Common myeloid progenitor, CD34-positive (primary cell): Measurements from ENCODE around the gene MYO16.

ENCODE experiments used
- CTCF ChIA-PET: fragments of 350-600 bp; sonication (Branson Sonifier 250); formaldehyde crosslinking; loops from one replicate; lab custom pipeline; 2021; ENCODE audit warnings: antibody characterized with exemption; lab: Charles Lee
- POLR2A ChIA-PET: fragments of 350-600 bp; sonication (Branson Sonifier 250); formaldehyde crosslinking; loops from one replicate; lab custom pipeline; 2021; ENCODE audit warnings: antibody characterized with exemption; lab: Charles Lee
- DNase-seq, 3 donors: peaks; one replicate each; pipeline versions ENCODE4 v3.0.0 to v3.0.0-alpha.2; 2013
- H3K27ac ChIP-seq, 2 experiments: 1 replicate in 1 of 2; 2 replicates in 1 of 2; pipeline ENCODE4 v1.7.0; 2013; ENCODE audit warnings: inconsistent platforms in 2 of 2, low read length in 2 of 2, mild to moderate bottlenecking in 2 of 2, low read depth in 1 of 2, moderate library complexity in 1 of 2; ENCODE audit not compliant: severe bottlenecking in 2 of 2, insufficient read depth in 1 of 2, poor library complexity in 1 of 2
- H3K27me3 ChIP-seq, 5 experiments: replicated peaks in 2 of 5; 1 replicate in 3 of 5; 2 replicates in 2 of 5; pipeline versions ENCODE4 v1.6.1 to v1.7.0; 2013; ENCODE audit warnings: low read length in 4 of 5, mild to moderate bottlenecking in 2 of 5, moderate library complexity in 2 of 5, inconsistent platforms in 1 of 5; ENCODE audit not compliant: insufficient read depth in 5 of 5, control insufficient read depth in 4 of 5
- H3K36me3 ChIP-seq, 4 experiments: 1 replicate in 2 of 4; 2 replicates in 2 of 4; pipeline versions ENCODE4 v1.6.1 to v1.7.0; 2013; ENCODE audit warnings: low read length in 3 of 4, control low read depth in 1 of 4, mild to moderate bottlenecking in 1 of 4; ENCODE audit not compliant: control insufficient read depth in 4 of 4, insufficient read depth in 4 of 4
- H3K4me1 ChIP-seq, 4 experiments: 1 replicate in 3 of 4; 2 replicates in 1 of 4; pipeline versions ENCODE4 v1.6.1 to v1.7.1; 2013; ENCODE audit warnings: low read length in 3 of 4, mild to moderate bottlenecking in 3 of 4, control low read depth in 1 of 4, inconsistent platforms in 1 of 4, moderate library complexity in 1 of 4; ENCODE audit not compliant: control insufficient read depth in 4 of 4, insufficient read depth in 4 of 4; ENCODE audit errors: control extremely low read depth in 1 of 4
- H3K4me3 ChIP-seq, 7 experiments: 1 replicate in 4 of 7; 2 replicates in 3 of 7; pipeline versions ENCODE4 v1.5.1 to v1.7.0; 2013; ENCODE audit warnings: mild to moderate bottlenecking in 7 of 7, low read length in 6 of 7, moderate library complexity in 6 of 7, inconsistent platforms in 2 of 7, low read depth in 2 of 7, control low read depth in 1 of 7; ENCODE audit not compliant: insufficient read depth in 4 of 7, control insufficient read depth in 1 of 7; ENCODE audit errors: extremely low read depth in 1 of 7
- H3K9me3 ChIP-seq, 5 experiments: 1 replicate in 4 of 5; 2 replicates in 1 of 5; pipeline versions ENCODE4 v1.6.1 to v1.7.1; 2013; ENCODE audit warnings: low read length in 4 of 5, mild to moderate bottlenecking in 2 of 5, inconsistent platforms in 1 of 5, low read depth in 1 of 5, moderate library complexity in 1 of 5; ENCODE audit not compliant: control insufficient read depth in 4 of 5, insufficient read depth in 2 of 5; ENCODE audit errors: control extremely low read depth in 1 of 5
- WGBS: methylation state at CpG from one replicate; pipeline ENCODE4 v1.1.5; 2013; ENCODE audit not compliant: insufficient coverage; 5-methylcytosine and 5-hydroxymethylcytosine counted together

Gene MYO16

DNA sequence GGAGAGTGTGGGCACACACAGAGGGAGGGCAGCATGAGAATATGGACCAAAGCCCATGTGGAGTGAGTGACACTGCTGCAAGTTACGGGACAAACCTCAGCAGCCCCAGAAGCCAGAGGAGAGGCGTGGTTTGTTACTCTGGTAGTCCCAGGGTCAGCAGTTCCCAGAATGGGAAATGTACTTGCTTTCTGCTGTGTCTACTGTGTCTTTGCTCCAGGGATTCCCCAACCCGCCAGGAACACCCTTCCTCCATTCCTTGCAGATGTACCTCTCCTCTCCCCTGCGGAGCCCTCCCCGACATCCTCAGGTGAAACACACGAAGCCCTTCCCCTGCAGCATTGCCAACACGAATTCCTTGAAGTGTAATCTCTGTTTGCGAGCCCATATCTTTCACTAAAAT is 47.2 kb downstream of the MYO16 start:
- POLR2A ChIA-PET: no interaction called here
- Histone ChIP-seq H3K4me3 (no peak overlapping the region), H3K27ac (no peak overlapping the region), H3K9me3 (no peaks in the 10 kb centered on the region), H3K4me1 (no peaks in the 10 kb centered on the region), H3K27me3 (no peaks in the 10 kb centered on the region), H3K36me3 (no peaks in the 10 kb centered on the region)
- WGBS: 86% methylated on average over 5 of the region's 8 CpGs
- DNase-seq: no peak
- CTCF ChIA-PET: no interaction called here

DNA sequence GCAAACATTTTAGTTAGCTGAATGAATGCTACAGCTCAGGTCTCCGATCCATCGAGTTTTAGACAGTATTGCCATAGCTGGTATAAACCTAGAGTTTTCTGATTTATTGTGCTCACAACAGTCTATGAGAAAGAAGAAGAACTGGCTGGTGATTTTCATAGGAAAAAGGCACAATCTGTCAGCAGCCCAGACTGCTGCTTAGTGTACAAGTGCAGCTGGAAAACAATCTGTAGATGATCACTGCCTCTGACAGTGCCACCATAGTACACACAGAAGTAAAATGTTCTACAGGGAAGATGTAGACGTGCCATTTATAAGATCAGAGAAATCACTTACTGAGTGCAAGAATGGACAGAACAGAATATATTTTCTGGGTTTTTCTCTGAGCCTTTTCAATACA is 48.4 kb downstream of the MYO16 start:
- Histone ChIP-seq H3K36me3 (no peaks in the 10 kb centered on the region), H3K27me3 (no peaks in the 10 kb centered on the region), H3K4me3 (no peak overlapping the region), H3K9me3 (no peaks in the 10 kb centered on the region), H3K27ac (no peak overlapping the region), H3K4me1 (no peaks in the 10 kb centered on the region)
- POLR2A ChIA-PET: no interaction called here
- CTCF ChIA-PET: no interaction called here
- DNase-seq: no peak
- 100% methylated on average over 2 of the region's 3 CpGs for WGBS

DNA sequence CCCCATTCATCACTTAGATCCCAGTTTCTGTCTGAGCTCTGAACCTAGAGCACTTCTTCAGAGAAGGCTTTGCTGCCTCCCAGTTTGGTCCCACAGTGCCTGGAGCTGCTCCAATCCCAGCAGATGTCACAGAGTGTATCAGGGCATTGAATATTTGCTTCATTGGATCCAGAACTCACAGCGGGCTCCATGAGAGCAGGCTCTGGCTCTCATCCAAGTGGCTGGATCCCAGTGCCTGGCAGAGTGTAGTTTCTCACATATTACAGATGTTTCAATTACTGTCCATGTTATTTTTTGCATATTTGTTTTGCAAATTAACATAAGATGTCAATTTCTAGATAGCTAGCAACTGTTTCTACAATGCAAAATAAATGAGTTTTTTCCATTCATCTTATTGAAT is 50.6 kb downstream of the MYO16 start:
- Histone ChIP-seq H3K4me1 (no peaks in the 10 kb centered on the region), H3K27me3 (no peaks in the 10 kb centered on the region), H3K9me3 (no peaks in the 10 kb centered on the region), H3K27ac (no peak overlapping the region), H3K4me3 (no peak overlapping the region), H3K36me3 (no peaks in the 10 kb centered on the region)
- DNase-seq: no peak
- WGBS: no CpG with 5 or more reads among the region's 1 CpG
- CTCF ChIA-PET: no interaction called here
- POLR2A ChIA-PET: no interaction called here

DNA sequence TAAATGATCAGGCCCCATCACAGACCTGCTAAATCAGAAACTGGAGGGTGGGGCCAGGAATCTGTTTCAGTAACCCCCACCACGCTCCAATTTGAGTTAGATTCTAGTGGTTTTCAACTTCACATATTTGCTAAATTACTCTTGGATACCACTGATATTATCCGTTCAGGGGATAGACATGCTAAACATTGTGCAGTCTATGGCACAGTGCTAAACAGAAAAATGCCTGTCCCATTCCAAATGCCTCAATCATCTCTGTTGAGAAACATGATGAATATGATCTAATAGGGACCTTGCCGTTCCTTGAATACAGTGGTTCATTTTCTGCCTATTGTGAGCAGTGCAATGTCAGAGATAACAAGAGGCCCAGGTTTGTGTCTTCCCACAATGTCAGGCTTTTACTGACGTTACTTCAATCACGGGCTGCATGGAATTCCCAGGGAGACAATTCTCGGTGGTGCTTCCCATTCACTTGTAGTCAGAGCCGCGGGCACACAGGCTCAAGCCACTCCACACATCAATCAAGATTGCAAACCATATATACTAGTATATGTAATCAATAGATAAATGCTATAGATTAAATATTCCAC is 52.7 kb downstream of the MYO16 start:
- no peaks in the 10 kb centered on the region for H3K4me1 ChIP-seq
- H3K4me3 ChIP-seq: no peak overlapping the region
- no peaks in the 10 kb centered on the region for H3K27me3 ChIP-seq
- DNase-seq: no peak
- no peaks in the 10 kb centered on the region for H3K36me3 ChIP-seq
- no peaks in the 10 kb centered on the region for H3K9me3 ChIP-seq
- WGBS: 90% methylated on average over 5 of the region's 8 CpGs
- CTCF ChIA-PET: no interaction called here
- H3K27ac ChIP-seq: no peak overlapping the region
- POLR2A ChIA-PET: no interaction called here

DNA sequence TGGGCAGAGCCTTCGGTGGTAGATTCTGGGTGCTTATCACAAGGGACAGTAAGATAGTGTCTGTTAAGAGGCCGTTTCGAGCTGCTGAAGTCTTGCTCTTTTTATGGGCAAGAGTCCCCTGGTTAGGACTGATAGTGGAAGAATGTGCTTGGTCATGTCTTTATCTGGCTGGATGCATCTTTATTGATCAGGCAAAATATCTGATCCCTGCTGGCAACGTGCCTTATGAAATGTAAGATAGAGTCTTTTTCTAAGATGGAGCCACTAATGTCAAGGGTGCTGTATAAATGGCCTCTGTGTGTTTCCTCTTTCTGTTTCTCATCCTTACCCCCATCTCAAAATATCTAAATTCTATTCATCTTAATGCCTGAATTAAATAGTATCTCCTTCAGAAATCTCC is 53.3 kb downstream of the MYO16 start:
- no peak for DNase-seq
- Histone ChIP-seq H3K9me3 (no peaks in the 10 kb centered on the region), H3K4me1 (no peaks in the 10 kb centered on the region), H3K4me3 (no peak overlapping the region), H3K36me3 (no peaks in the 10 kb centered on the region), H3K27me3 (no peaks in the 10 kb centered on the region), H3K27ac (no peak overlapping the region)
- CTCF ChIA-PET: interaction anchor here (0.6 kb wide), 1 partner anchor 314 kb away, joined by 3 read pairs; no protein-coding TSS in a partner anchor
- POLR2A ChIA-PET: interaction anchor here (0.6 kb wide), 1 partner anchor 1360 kb away, joined by 5 read pairs; no protein-coding TSS in a partner anchor
- 93% methylated on average over 3 of the region's 4 CpGs for WGBS

DNA sequence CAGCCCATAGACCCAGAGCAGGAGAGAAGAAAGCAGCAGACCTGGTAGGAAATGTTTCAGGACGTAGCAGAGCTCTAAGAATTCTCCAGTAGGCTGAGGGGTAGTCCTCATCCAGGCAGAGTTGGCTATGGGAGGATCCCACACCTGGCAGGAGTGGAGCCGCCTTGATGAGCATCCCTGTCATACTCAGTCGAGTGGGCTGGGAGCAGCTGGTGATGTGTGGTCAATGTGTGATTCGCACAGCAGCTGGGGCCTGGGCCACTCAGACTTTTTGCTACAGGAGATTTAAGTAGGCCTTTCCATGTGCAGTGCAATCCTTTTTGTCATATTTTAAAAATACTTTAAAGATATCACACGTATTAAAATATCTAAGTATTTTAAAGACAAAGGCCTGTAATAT is 56.6 kb downstream of the MYO16 start:
- H3K9me3 ChIP-seq: no peaks in the 10 kb centered on the region

DNA sequence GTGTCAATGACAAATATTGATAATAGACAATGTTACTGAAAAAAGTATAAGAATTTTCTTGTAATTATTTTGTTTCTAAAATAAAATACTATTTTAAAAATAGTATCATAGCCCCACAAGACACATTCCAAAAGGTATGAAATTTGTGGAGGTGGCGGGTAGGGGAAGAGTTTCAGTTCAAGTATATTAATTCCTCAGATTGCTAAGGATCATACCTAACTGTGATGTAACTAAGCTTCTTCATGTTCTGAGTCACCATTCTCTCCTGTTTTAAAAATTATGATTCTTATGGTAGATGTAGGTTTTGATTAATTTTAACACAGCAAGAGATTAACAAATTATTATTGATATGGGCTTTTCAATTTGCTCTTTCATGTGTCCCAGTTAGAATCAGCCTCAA is 61.3 kb downstream of the MYO16 start:
- Histone ChIP-seq H3K36me3 (no peaks in the 10 kb centered on the region), H3K27ac (no peak overlapping the region), H3K27me3 (no peaks in the 10 kb centered on the region), H3K4me1 (no peaks in the 10 kb centered on the region), H3K9me3 (no peaks in the 10 kb centered on the region), H3K4me3 (no peak overlapping the region)
- no CpG with 5 or more reads among the region's 1 CpG for WGBS
- CTCF ChIA-PET: no interaction called here
- POLR2A ChIA-PET: no interaction called here
- no peak for DNase-seq

More for the DNA sequence above, 56.6 kb downstream of the MYO16 start:
- Histone ChIP-seq H3K27ac (no peak overlapping the region), H3K4me3 (no peak overlapping the region), H3K36me3 (no peaks in the 10 kb centered on the region), H3K4me1 (no peaks in the 10 kb centered on the region), H3K27me3 (no peaks in the 10 kb centered on the region)
- ChIA-PET POLR2A (no interaction called here), CTCF (no interaction called here)
- no peak for DNase-seq
- 85% methylated on average over 4 of the region's 5 CpGs for WGBS
